Activated T-helper 2 cell treated with anti-CD3 and anti-CD28 coated beads, Interferon-gamma antibody, Interleukin-2, Interleukin-4, amounts not matched to agents 10 μg/mL and 5 μg/mL and 100 μg/mL, durations not matched to agents 14 hours and 24 hours and 36 hours (primary cell): ENCODE results near the gene BCAM. TPM values are rescaled to one million over a fixed set of nuclear protein-coding genes. Genes with fewer than 3 reads are reported as not detected.
"Not testable (repeated sequence)": the region's sequence is repeated elsewhere in the genome, so short reads cannot be mapped to it uniquely, and the experiment has no call there.

Experiments
- DNase-seq: peaks from one replicate; pipeline ENCODE4 v3.0.0; 2021; ENCODE audit warnings: low spot score
- H3K27ac Mint-ChIP-seq: one replicate; pipeline ENCODE4 v1.8.0; 2021; ENCODE audit warnings: mixed read lengths
- H3K27me3 Mint-ChIP-seq: one replicate; pipeline ENCODE4 v1.8.0; 2021; ENCODE audit warnings: low read depth, mixed read lengths
- H3K36me3 Mint-ChIP-seq: one replicate; pipeline ENCODE4 v1.8.0; 2021; ENCODE audit warnings: low read depth, mixed read lengths
- H3K4me1 Mint-ChIP-seq: one replicate; pipeline ENCODE4 v1.8.0; 2021; ENCODE audit warnings: low read depth, mixed read lengths
- H3K4me3 Mint-ChIP-seq: one replicate; pipeline ENCODE4 v1.8.0; 2021; ENCODE audit warnings: low read depth, mild to moderate bottlenecking, moderate library complexity, mixed read lengths
- H3K9me3 Mint-ChIP-seq: one replicate; pipeline ENCODE4 v1.8.0; 2021; ENCODE audit warnings: mixed read lengths
- intact Hi-C: fragments of 100-400 bp; cut with micrococcal nuclease; formaldehyde crosslinking; loops from one replicate; pipeline ENCODE4 v1.15.1; 2023
- total RNA-seq: library from RNA; stranded (reverse); gene quantifications from 2 replicates; pipeline ENCODE4 v1.2.3, GENCODE V29; 2022

Gene BCAM
- total RNA-seq, 1 donor from 2014 or later: not detected

DNA sequence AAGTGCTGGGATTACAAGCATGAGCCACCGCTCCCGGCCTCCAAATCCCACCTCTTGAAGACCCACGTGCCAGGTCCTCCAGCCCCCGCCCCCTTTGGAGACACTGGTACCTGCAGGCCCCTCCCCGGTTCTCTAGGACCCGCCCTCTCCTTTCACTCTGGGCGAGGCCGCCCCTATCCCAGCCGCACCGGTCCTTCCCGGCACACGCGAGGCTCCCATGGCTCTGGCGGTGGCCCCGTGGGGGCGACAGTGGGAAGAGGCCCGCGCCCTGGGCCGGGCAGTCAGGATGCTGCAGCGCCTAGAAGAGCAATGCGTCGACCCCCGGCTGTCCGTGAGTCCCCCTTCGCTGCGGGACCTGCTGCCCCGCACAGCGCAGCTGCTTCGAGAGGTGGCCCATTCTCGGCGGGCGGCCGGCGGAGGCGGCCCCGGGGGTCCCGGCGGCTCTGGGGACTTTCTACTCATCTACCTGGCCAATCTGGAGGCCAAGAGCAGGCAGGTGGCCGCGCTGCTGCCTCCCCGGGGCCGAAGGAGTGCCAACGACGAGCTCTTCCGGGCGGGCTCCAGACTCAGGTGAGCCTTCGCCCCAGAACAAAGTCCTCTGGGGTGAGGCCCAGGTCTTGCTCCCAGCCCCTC, 31.1 kb upstream of the BCAM start, which contains the start of gene CBLC:
TSS of gene CBLC (plus strand) at position 176 of the 633 bp plus-strand sequence. CDS start at position 218, 42 bp downstream.
- intact Hi-C loops: no loop called here
- Mint-ChIP-seq H3K27me3 (no peaks in the 10 kb centered on the region), H3K4me3 (no peak within 1 kb of the TSS), H3K4me1 (peaks cover 3% of the 10 kb centered on the region), H3K36me3 (no peaks in the 10 kb centered on the region), H3K27ac (no peak within 1 kb of the TSS), H3K9me3 (no peaks in the 10 kb centered on the region)
- DNase-seq: no peak

DNA sequence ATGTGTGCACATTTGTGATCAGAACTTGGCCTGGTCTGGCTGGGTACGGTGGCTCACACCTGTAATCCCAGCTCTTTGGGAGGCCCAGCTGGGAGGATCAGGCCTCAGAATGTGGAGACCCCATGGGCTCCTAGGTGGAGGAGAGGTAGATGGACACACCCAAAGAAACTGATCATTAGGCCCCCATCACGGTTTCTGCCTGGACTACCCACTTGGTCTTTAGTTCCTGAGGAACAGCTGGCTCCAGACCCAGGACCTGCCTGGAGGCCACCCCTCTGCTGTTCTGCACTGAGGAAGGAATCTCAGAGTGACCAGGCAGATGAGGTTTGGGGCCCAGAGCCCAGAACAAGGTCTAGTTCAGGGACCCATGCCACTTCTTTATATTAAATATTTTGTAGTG, 29.8 kb upstream of the BCAM start:
- H3K9me3 Mint-ChIP-seq: no peaks in the 10 kb centered on the region
- intact Hi-C loops: no loop called here

GRCh38 chr19:44781694-44782093, 27.2 kb upstream of the BCAM start:
- DNase-seq, H3K4me1 Mint-ChIP-seq, H3K27ac Mint-ChIP-seq, H3K4me3 Mint-ChIP-seq, H3K36me3 Mint-ChIP-seq, H3K27me3 Mint-ChIP-seq, H3K9me3 Mint-ChIP-seq, intact Hi-C loops: not testable (repeated sequence)

More for the DNA sequence above, 29.8 kb upstream of the BCAM start:
- Mint-ChIP-seq H3K4me3 (no peak overlapping the region), H3K27me3 (no peaks in the 10 kb centered on the region), H3K4me1 (peaks cover under 1% of the 10 kb centered on the region), H3K36me3 (no peaks in the 10 kb centered on the region), H3K27ac (no peak overlapping the region)
- no peak for DNase-seq

DNA sequence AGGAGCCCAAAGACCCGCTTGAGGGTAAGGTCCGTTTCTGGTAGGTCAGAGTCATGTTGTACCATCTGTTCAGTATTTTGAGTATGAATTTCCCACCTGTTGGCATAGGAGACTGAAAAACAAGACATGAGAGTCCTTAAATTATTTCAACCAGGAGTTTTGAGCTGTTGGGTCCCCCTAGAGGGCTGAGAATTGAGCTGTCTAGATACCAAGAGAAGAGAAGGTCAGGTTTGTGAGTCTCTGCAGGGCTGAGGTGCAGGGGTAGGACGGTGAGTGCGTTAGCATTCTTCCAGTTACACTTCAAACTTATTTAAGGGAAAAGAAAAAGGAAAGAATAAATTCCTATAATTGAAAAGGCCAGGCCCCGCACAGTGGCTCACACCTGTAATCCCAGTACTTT, 26.2 kb upstream of the BCAM start:
- Mint-ChIP-seq H3K4me1 (peaks cover 6% of the 10 kb centered on the region), H3K27ac (no peak overlapping the region), H3K9me3 (no peaks in the 10 kb centered on the region), H3K4me3 (no peak overlapping the region), H3K36me3 (no peaks in the 10 kb centered on the region), H3K27me3 (peaks cover 1% of the 10 kb centered on the region)
- DNase-seq: no peak
- intact Hi-C loops: no loop called here

DNA sequence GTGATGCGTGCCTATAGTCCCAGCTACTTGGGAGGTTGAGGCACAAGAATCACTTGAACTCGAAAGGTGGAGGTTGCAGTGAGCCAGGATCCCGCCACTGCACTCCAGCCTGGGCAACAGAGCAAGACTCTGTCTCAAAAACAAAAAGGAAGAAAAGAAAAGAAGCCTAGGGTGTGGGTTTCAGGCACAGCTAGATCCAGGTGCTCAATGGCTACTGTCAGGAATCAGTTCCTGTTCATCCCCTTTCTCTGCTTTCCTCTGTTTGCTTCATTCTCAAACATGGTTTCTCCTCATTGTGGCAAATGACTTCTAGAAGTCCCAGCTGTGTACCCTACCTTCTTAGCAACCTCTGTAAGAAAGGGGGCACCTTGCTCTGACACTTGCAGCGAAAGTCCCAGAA, 25.4 kb upstream of the BCAM start:
- Mint-ChIP-seq H3K4me1 (peaks cover 6% of the 10 kb centered on the region), H3K27me3 (peaks cover 1% of the 10 kb centered on the region), H3K36me3 (no peaks in the 10 kb centered on the region), H3K4me3 (no peak overlapping the region), H3K27ac (no peak overlapping the region), H3K9me3 (no peaks in the 10 kb centered on the region)
- no peak for DNase-seq
- intact Hi-C loops: no loop called here

GRCh38 chr19:44785271-44785670, 23.6 kb upstream of the BCAM start:
- intact Hi-C loops: no loop called here
- H3K4me1 Mint-ChIP-seq: peaks cover 6% of the 10 kb centered on the region
- H3K27me3 Mint-ChIP-seq: peaks cover 1% of the 10 kb centered on the region
- no peaks in the 10 kb centered on the region for H3K9me3 Mint-ChIP-seq
- no peak for DNase-seq
- no peak overlapping the region for H3K27ac Mint-ChIP-seq
- no peak overlapping the region for H3K4me3 Mint-ChIP-seq
- H3K36me3 Mint-ChIP-seq: no peaks in the 10 kb centered on the region

DNA sequence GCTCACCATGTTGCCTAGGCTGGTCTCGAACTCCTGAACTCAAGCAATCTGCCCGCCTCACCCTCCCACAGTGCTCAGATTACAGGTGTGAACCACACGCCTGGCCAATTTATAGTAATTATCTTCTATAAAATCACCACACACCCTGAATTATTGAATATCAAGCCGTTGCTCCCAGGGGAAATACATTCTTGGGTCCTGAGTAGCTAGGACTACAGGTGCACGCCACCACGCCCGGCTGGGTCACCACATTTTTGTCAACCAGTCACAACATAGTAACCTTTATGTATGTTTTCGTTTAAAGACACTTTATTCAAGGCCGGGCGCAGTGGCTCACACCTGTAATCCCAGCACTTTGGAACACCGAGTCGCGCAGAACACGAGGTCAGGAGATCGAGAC, 22.9 kb upstream of the BCAM start:
- peaks cover 1% of the 10 kb centered on the region for H3K27me3 Mint-ChIP-seq
- DNase-seq: no peak
- H3K36me3 Mint-ChIP-seq: no peaks in the 10 kb centered on the region
- no peaks in the 10 kb centered on the region for H3K9me3 Mint-ChIP-seq
- intact Hi-C loops: no loop called here
- H3K4me1 Mint-ChIP-seq: peaks cover 6% of the 10 kb centered on the region
- no peak overlapping the region for H3K4me3 Mint-ChIP-seq
- H3K27ac Mint-ChIP-seq: no peak overlapping the region

DNA sequence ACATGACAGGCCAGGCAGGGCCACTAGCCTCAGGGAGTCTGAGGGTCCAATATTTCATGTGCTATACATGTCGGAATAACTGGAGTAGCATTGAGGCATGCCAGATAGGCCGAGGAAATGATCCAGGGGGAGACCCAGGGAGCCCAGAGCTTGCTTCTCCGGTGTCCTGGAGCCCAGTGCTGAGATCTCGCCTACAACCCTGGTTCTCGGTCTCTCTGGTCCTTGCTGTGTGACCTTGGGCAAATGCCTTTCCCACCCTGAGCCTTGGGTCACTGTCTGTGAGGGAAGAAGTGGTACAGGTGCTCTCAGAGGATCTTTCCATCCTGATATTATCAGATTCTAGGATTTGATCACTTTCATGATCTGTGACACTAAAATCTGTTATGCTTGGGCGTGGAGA, 19.9 kb upstream of the BCAM start:
- Mint-ChIP-seq H3K27me3 (peaks cover 1% of the 10 kb centered on the region), H3K4me1 (peaks cover 6% of the 10 kb centered on the region), H3K27ac (no peak overlapping the region), H3K9me3 (no peaks in the 10 kb centered on the region), H3K36me3 (no peaks in the 10 kb centered on the region), H3K4me3 (no peak overlapping the region)
- DNase-seq: no peak
- intact Hi-C loops: no loop called here

DNA sequence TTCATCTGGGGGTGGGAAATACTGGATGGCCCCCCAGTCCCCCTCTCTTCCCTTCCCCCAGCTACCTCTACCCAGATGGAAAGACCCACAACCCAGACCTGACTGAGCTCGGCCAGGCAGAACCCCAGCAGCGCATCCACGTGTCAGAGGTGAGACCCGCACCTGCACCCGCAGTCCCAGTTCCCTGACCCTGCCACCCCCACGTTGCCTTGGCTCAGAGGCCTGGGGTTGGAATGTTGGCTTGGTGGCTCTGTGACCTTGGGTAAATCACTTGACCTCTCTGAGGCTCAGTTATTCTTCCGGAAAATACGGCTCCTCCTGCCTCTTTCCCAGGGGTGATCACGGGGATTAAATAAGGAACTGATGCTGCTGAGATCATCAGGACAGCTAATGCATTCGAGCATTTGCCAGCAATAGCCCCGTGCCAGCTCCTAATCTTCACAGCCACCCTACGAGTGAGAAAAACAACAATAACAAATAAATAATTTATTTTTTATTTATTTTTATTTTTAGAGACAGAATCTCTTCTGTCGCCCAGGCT, 18.9 kb upstream of the BCAM start:
- Mint-ChIP-seq H3K27ac (no peak overlapping the region), H3K4me3 (no peak overlapping the region), H3K4me1 (no peaks in the 10 kb centered on the region), H3K9me3 (no peaks in the 10 kb centered on the region), H3K36me3 (no peaks in the 10 kb centered on the region), H3K27me3 (no peaks in the 10 kb centered on the region)
- intact Hi-C loops: no loop called here
- no peak for DNase-seq

- no peak for DNase-seq
- H3K27ac Mint-ChIP-seq: no peak overlapping the region
- H3K4me1 Mint-ChIP-seq: peaks cover 5% of the 10 kb centered on the region
- no peak overlapping the region for H3K4me3 Mint-ChIP-seq
- H3K9me3 Mint-ChIP-seq: no peaks in the 10 kb centered on the region
- intact Hi-C loops: no loop called here
- no peaks in the 10 kb centered on the region for H3K27me3 Mint-ChIP-seq
- no peaks in the 10 kb centered on the region for H3K36me3 Mint-ChIP-seq
Observed at GRCh38 chr19:44792281-44792680, 16.6 kb upstream of the BCAM start.

DNA sequence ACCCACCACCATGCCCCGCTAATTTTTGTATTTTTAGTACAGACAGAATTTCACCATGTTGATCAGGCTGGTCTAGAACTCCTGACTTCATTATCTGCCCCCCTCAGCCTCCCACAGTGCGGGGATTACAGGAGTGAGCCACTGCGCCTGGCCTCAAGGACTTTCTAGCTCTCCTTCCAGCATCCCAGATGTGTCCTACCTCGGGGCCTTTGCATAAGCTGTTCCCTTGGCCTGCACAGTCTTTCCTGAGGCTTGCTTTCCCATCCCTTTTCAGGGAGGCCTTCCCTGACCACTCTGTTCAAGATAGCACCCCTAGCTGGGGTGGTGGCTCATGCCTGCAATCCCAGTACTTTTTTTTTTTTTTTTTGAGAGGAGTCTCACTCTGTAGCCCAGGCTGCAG, 14.3 kb upstream of the BCAM start:
- Mint-ChIP-seq H3K27ac (no peak overlapping the region), H3K36me3 (no peaks in the 10 kb centered on the region), H3K4me1 (peaks cover 5% of the 10 kb centered on the region), H3K27me3 (no peaks in the 10 kb centered on the region), H3K9me3 (no peaks in the 10 kb centered on the region), H3K4me3 (no peak overlapping the region)
- DNase-seq: no peak
- intact Hi-C loops: no loop called here

- Mint-ChIP-seq H3K27ac (no peak overlapping the region), H3K36me3 (no peaks in the 10 kb centered on the region), H3K4me1 (peaks cover 5% of the 10 kb centered on the region), H3K9me3 (no peaks in the 10 kb centered on the region), H3K27me3 (no peaks in the 10 kb centered on the region), H3K4me3 (no peak overlapping the region)
- intact Hi-C loops: no loop called here
- DNase-seq: no peak
Observed at GRCh38 chr19:44795398-44795987, 13.4 kb upstream of the BCAM start.

DNA sequence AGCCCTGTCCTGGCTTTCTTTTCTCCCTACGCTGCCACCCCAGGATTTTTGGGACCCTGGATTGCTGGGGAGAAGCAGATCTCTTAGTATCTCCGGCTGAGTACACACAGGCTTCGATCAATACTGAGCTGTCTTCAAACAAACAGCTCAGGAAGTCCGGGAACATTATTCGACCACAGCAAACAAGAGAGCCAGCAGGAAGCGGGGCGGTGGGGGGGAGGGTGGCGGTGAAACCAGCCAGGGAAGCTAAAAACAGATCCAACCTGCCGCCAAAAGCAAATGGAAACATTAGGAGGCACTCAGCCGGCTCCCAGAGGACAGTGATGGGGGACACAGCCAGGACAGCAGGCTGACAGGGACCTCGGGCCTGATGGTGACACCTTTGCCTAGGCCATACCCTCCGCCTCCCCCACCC, 12.2 kb upstream of the BCAM start:
- intact Hi-C loops: no loop called here
- Mint-ChIP-seq H3K4me1 (peaks cover 5% of the 10 kb centered on the region), H3K27ac (no peak overlapping the region), H3K4me3 (no peak overlapping the region), H3K27me3 (no peaks in the 10 kb centered on the region), H3K9me3 (no peaks in the 10 kb centered on the region), H3K36me3 (no peaks in the 10 kb centered on the region)
- DNase-seq: no peak
